Upper lobe of left lung (tissue), 4 donors: Measurements from ENCODE around the gene KCNC2.

ENCODE experiments used
- EP300 ChIP-seq, 4 donors: sonication (generic); formaldehyde crosslinking; IDR thresholded peaks; one replicate each; pipeline ENCODE4 v1.5.1; 2017; ENCODE audit warnings: antibody characterized with exemption in 4 of 4, control low read depth in 2 of 4
- POLR2A ChIP-seq, 4 donors: fragments of 450-650 bp; IDR thresholded peaks; one replicate each; pipeline ENCODE4 v1.5.1; 2016 to 2017; ENCODE audit warnings: antibody characterized with exemption in 4 of 4, mild to moderate bottlenecking in 2 of 4
- POLR2AphosphoS5 ChIP-seq, 2 donors: sonication (generic); formaldehyde crosslinking; IDR thresholded peaks; one replicate each; pipeline ENCODE4 v1.5.1; 2017; ENCODE audit warnings: antibody characterized with exemption in 2 of 2
- TF ChIP-seq, protein P1 (sequence below), 6 experiments: fragments of 450-650 bp in 4 of 6; fragments of 200-600 bp in 2 of 6; sonication (generic) in 2 of 6; IDR thresholded peaks; one replicate each; pipeline ENCODE4 v1.5.1; 2016 to 2019; ENCODE audit warnings: antibody characterized with exemption in 6 of 6

DNA sequence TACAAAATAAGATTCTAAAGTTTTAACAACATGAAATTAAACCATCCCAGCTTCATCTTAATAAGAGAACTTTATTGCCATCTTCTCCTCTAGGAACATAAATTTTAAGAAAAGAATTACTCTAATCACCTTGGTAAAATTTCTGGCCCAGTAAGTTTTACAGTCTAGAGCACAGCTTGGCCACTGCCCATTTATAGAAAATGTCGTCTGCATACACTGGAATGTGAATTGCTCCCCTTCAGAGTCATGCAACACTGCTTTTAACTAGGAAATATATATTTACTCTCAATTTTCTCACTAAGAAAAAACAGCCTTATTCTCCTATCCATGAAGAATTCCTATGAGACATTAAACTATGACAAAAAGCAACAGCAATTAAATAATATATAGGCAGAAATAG, 48.2 kb downstream of the KCNC2 start:
- TF ChIP-seq, protein P1, sequence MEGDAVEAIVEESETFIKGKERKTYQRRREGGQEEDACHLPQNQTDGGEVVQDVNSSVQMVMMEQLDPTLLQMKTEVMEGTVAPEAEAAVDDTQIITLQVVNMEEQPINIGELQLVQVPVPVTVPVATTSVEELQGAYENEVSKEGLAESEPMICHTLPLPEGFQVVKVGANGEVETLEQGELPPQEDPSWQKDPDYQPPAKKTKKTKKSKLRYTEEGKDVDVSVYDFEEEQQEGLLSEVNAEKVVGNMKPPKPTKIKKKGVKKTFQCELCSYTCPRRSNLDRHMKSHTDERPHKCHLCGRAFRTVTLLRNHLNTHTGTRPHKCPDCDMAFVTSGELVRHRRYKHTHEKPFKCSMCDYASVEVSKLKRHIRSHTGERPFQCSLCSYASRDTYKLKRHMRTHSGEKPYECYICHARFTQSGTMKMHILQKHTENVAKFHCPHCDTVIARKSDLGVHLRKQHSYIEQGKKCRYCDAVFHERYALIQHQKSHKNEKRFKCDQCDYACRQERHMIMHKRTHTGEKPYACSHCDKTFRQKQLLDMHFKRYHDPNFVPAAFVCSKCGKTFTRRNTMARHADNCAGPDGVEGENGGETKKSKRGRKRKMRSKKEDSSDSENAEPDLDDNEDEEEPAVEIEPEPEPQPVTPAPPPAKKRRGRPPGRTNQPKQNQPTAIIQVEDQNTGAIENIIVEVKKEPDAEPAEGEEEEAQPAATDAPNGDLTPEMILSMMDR (IDR thresholded peaks at IDR 0.05), result no peak
- no peak for TF ChIP-seq POLR2A (IDR thresholded peaks at IDR 0.05)
- no peak for TF ChIP-seq POLR2AphosphoS5 (IDR thresholded peaks at IDR 0.05)
- TF ChIP-seq EP300 (IDR thresholded peaks at IDR 0.05), result no peak
